GM23248 (cell line): Measurements from ENCODE around the gene KCNT1. TPM values are rescaled to one million over a fixed set of nuclear protein-coding genes. Genes with fewer than 3 reads are reported as not detected.

ENCODE experiments used
- DNase-seq: peaks from one replicate; pipeline ENCODE4 v3.0.0-alpha.2; 2015
- H2AFZ ChIP-seq: fragments of 200-600 bp; sonication (generic); 2 replicates; pipeline ENCODE4 v1.6.1; 2016; ENCODE audit warnings: antibody characterized with exemption
- H3F3A ChIP-seq: fragments of 200-600 bp; sonication (generic); 2 replicates; pipeline ENCODE4 v1.6.1; 2016; ENCODE audit warnings: mild to moderate bottlenecking, antibody characterized with exemption, mixed run types; ENCODE audit not compliant: insufficient read depth
- H3K27ac ChIP-seq: fragments of 200-600 bp; sonication (generic); 2 replicates; pipeline ENCODE4 v1.5.1; 2016; ENCODE audit warnings: mild to moderate bottlenecking
- H3K27me3 ChIP-seq: fragments of 200-600 bp; sonication (generic); replicated peaks from 2 replicates; pipeline ENCODE4 v1.6.1; 2016; ENCODE audit warnings: mild to moderate bottlenecking; ENCODE audit not compliant: insufficient read depth
- H3K36me3 ChIP-seq: fragments of 200-600 bp; sonication (generic); 2 replicates; pipeline ENCODE4 v1.6.1; 2016; ENCODE audit warnings: low read depth, mild to moderate bottlenecking
- H3K4me1 ChIP-seq: fragments of 200-600 bp; sonication (generic); 2 replicates; pipeline ENCODE4 v1.6.1; 2016; ENCODE audit warnings: mild to moderate bottlenecking; ENCODE audit not compliant: insufficient read depth
- H3K4me2 ChIP-seq: fragments of 200-600 bp; sonication (generic); one replicate; pipeline ENCODE4 v1.6.1; 2016; ENCODE audit warnings: mild to moderate bottlenecking; ENCODE audit not compliant: unreplicated experiment
- H3K4me3 ChIP-seq: fragments of 200-600 bp; sonication (generic); 2 replicates; pipeline ENCODE4 v1.5.1; 2016; ENCODE audit warnings: mild to moderate bottlenecking
- H3K79me2 ChIP-seq: fragments of 200-600 bp; sonication (generic); 2 replicates; pipeline ENCODE4 v1.6.1; 2016; ENCODE audit warnings: mild to moderate bottlenecking; ENCODE audit not compliant: insufficient read depth
- H3K9ac ChIP-seq: fragments of 200-600 bp; sonication (generic); 2 replicates; pipeline ENCODE4 v1.6.1; 2016; ENCODE audit warnings: mild to moderate bottlenecking
- H3K9me2 ChIP-seq: fragments of 200-600 bp; sonication (generic); 2 replicates; pipeline ENCODE4 v1.6.1; 2016; ENCODE audit warnings: mixed run types, mild to moderate bottlenecking, moderate library complexity; ENCODE audit not compliant: insufficient read depth
- H3K9me3 ChIP-seq: fragments of 200-600 bp; sonication (generic); one replicate; pipeline ENCODE4 v1.6.1; 2017; ENCODE audit warnings: low read depth
- H4K20me1 ChIP-seq: fragments of 200-600 bp; sonication (generic); 2 replicates; pipeline ENCODE4 v1.6.0; 2016; ENCODE audit not compliant: insufficient read depth
- EZH2 ChIP-seq: fragments of 200-600 bp; sonication (generic); IDR thresholded peaks from 2 replicates; pipeline ENCODE4 v1.6.1; 2018; ENCODE audit warnings: antibody characterized with exemption, mild to moderate bottlenecking; ENCODE audit not compliant: insufficient read depth, poor library complexity, severe bottlenecking
- EZH2phosphoT487 ChIP-seq: fragments of 200-600 bp; sonication (generic); IDR thresholded peaks from 2 replicates; pipeline ENCODE4 v1.6.1; 2018; ENCODE audit warnings: antibody characterized with exemption, moderate library complexity, mild to moderate bottlenecking, low read depth; ENCODE audit not compliant: insufficient read depth
- WGBS, 2 experiments: methylation state at CpG; one replicate each; pipeline ENCODE4 v1.1.6; 2015 to 2017; ENCODE audit warnings: low lambda C conversion rate in 2 of 2, low coverage in 1 of 2; ENCODE audit errors: missing lambda C conversion rate in 2 of 2; 5-methylcytosine and 5-hydroxymethylcytosine counted together
- in situ Hi-C: fragments of 300-500 bp; cut with MboI; formaldehyde crosslinking; loops from 2 replicates; pipeline ENCODE4 v1.15.0; 2020
- polyA plus RNA-seq: library from polyadenylated mRNA; unstranded; fragments of >200 nt; fragmentation: Nextera tagmentation; extraction: Ambion mirVana; gene quantifications from 2 replicates; pipeline ENCODE4 v1.2.1, GENCODE V29; 2016
- total RNA-seq: library from RNA; depleted of rRNA; stranded (reverse); fragments of >200 nt; shearing (Covaris generic); gene quantifications from 2 replicates; pipeline ENCODE4 v1.2.3, GENCODE V29; 2014

Gene KCNT1
- total and polyA plus RNA-seq, 2 experiments from 2014 or later, result not detected

DNA sequence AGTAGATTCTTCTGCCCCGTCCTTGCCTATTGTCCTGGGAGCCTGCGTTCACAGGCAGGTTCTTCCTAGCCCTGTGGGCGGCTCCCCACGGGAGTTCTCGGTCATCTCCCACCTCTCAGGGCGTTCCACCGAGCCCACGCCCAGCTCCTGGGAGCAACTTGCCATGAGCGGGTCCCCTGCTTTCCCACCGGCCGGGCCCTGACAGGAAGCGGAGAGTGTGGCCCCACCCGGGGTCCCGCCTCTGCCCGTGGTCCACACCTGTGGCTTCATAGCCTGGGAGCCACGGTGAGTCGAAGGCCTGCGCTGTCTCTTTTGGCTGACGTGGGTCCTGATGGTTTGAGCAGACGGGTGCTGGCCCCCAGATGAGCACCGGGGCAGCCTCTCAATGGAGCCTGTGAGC lies 43.2 kb downstream of the KCNT1 start:
- 68 to 70% methylated on average over 20 to 21 of the region's 21 CpGs for WGBS, 2 experiments
- H4K20me1 ChIP-seq, result no peaks in the 10 kb centered on the region
- no peak overlapping the region for H3K9ac ChIP-seq

DNA sequence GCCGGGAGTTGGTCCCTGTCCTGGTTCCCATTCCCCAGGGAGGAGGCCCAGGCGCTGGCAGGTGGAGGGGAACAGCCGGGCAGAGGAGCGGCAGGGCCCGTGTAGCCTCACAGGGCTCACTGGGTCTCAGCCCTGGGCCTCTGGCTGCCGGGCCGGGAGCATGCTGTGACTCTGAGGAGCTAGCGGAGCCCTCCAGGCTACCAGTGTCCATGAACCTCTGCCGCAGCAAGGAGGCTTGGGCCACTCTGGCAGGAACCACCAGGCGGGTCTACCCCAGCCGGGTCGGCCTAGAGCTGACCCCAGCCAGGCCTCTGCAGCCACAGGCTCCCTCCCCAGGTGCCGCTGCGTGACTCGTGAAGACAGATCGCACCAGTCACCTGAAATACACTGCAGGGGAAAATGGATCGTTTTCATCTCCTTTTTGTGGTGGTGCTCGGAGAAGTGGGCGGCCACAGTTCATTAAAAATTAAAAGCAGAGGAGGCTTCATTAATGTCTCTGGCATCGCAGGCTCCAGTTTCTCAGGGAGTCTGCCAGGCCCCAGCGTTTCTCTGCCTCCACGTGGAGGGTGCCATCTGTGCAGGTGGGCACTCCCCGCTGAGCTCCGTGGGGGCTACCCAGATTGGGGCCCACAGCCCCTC lies 43.8 kb downstream of the KCNT1 start:
- Histone ChIP-seq H3K9ac (no peak overlapping the region), H3K79me2 (no peaks in the 10 kb centered on the region), H3K4me1 (no peaks in the 10 kb centered on the region), H3K9me2 (no peaks in the 10 kb centered on the region), H3K4me3 (no peak overlapping the region), H3K27ac (no peak overlapping the region), H3K9me3 (no peaks in the 10 kb centered on the region), H3K36me3 (no peaks in the 10 kb centered on the region), H2AFZ (no peak overlapping the region), H3F3A (no peaks in the 10 kb centered on the region), H4K20me1 (no peaks in the 10 kb centered on the region), H3K27me3 (no peaks in the 10 kb centered on the region; the same call in 1 of the 2 replicates), H3K4me2 (no peak overlapping the region)
- no peak for TF ChIP-seq EZH2
- no peak for TF ChIP-seq EZH2phosphoT487
- WGBS, 2 experiments, result 70 to 73% methylated on average over 24 of the region's 24 CpGs
- no peak for DNase-seq
- in situ Hi-C loops, result no loop called here

More for the DNA sequence above, 43.2 kb downstream of the KCNT1 start:
- no peak overlapping the region for H3K4me3 ChIP-seq
- H2AFZ ChIP-seq, result no peak overlapping the region
- no peaks in the 10 kb centered on the region for H3K36me3 ChIP-seq
- H3K4me1 ChIP-seq, result no peaks in the 10 kb centered on the region
- H3K27me3 ChIP-seq, result peaks cover 2% of the 10 kb centered on the region; the same call in 1 of the 2 replicates
- H3K9me2 ChIP-seq, result no peaks in the 10 kb centered on the region
- in situ Hi-C loops, result no loop called here
- H3K79me2 ChIP-seq, result no peaks in the 10 kb centered on the region
- DNase-seq, result no peak
- TF ChIP-seq EZH2 (no peak), EZH2phosphoT487 (no peak)
- no peak overlapping the region for H3K4me2 ChIP-seq
- H3F3A ChIP-seq, result no peaks in the 10 kb centered on the region
- H3K9me3 ChIP-seq, result no peaks in the 10 kb centered on the region
- H3K27ac ChIP-seq, result no peak overlapping the region

DNA sequence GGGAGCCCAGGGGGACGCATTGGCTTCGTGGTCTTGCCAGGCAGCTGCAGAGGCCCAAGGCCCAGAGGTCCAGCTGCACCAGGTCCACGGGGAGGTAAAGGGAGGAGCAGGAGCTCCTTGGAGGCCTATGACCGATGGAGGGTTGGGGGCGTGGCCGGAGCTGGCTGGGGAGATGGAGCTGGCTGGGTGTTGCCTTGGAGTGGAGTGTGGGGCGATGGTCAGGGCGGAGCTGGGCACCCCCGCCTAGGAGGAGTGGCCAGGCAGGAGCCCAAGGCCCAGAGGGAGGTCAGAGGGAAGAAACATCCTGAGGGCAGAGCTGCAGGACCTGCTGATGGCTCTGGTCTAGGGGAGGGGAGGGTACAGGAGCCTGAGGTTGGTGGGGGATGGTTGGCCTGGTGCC lies 44.6 kb downstream of the KCNT1 start:
- no peaks in the 10 kb centered on the region for H3K9me3 ChIP-seq
- H3K4me2 ChIP-seq, result no peak overlapping the region
- H3K9me2 ChIP-seq, result no peaks in the 10 kb centered on the region
- in situ Hi-C loops, result no loop called here
- no peaks in the 10 kb centered on the region for H3K4me1 ChIP-seq
- H3F3A ChIP-seq, result no peaks in the 10 kb centered on the region
- H3K27me3 ChIP-seq, result no peaks in the 10 kb centered on the region; the same call in 1 of the 2 replicates
- H3K79me2 ChIP-seq, result no peaks in the 10 kb centered on the region
- H2AFZ ChIP-seq, result no peak overlapping the region
- 36 to 39% methylated on average over 8 to 9 of the region's 9 CpGs for WGBS, 2 experiments
- TF ChIP-seq EZH2phosphoT487 (no peak), EZH2 (no peak)
- H4K20me1 ChIP-seq, result no peaks in the 10 kb centered on the region
- no peak overlapping the region for H3K4me3 ChIP-seq
- H3K27ac ChIP-seq, result no peak overlapping the region
- no peak for DNase-seq
- no peaks in the 10 kb centered on the region for H3K36me3 ChIP-seq
- H3K9ac ChIP-seq, result no peak overlapping the region

DNA sequence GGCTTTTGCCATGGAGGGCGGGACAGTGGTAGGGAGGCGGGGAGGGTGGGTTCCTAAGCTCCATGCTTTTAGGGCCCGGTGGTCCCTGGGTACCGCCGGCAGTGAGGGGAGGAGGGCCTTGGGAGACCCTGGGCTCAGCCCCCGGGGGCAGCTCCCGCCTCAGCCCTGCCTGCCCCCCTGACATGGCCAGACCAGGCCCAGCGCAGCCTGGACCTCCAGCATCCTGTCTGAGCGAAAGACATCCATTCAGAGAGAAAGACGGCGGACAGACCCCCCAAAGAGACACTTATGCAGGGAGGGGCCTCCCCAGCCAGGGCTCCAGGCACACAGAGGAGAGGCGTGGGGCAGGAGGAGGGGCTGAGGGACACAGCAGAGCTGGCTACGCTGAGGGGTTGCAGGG lies 45.3 kb downstream of the KCNT1 start:
- H3K9ac ChIP-seq, result no peak overlapping the region
- 21 to 23% methylated on average over 7 to 13 of the region's 13 CpGs for WGBS, 2 experiments
- no peak overlapping the region for H3K4me3 ChIP-seq
- no peaks in the 10 kb centered on the region for H3K9me3 ChIP-seq
- in situ Hi-C loops, result no loop called here
- H2AFZ ChIP-seq, result no peak overlapping the region
- H3K9me2 ChIP-seq, result no peaks in the 10 kb centered on the region
- no peak overlapping the region for H3K27ac ChIP-seq
- no peak overlapping the region for H3K4me2 ChIP-seq
- TF ChIP-seq EZH2 (no peak), EZH2phosphoT487 (no peak)
- no peaks in the 10 kb centered on the region for H3K4me1 ChIP-seq
- H3K27me3 ChIP-seq, result no peaks in the 10 kb centered on the region; the same call in 1 of the 2 replicates
- DNase-seq, result no peak
- H3F3A ChIP-seq, result no peaks in the 10 kb centered on the region
- H4K20me1 ChIP-seq, result no peaks in the 10 kb centered on the region
- no peaks in the 10 kb centered on the region for H3K79me2 ChIP-seq
- no peaks in the 10 kb centered on the region for H3K36me3 ChIP-seq
